ENCODE results near the gene BMP7.
A peak's percentile ranks its signal among the peaks of the same experiment; 100 is the strongest.

Gene BMP7

GRCh38 chr20:57187068-57187634 is 79.3 kb downstream of the BMP7 start:
- no peak for DNase-seq

GRCh38 chr20:57186192-57186591 is 80.2 kb downstream of the BMP7 start:
- no peak for DNase-seq

- no peak for DNase-seq
These were observed 81.2 kb downstream of the BMP7 start for GRCh38 chr20:57185188-57185743.

GRCh38 chr20:57183457-57184009 is 82.9 kb downstream of the BMP7 start:
- no peak for DNase-seq

GRCh38 chr20:57181639-57182038 is 84.8 kb downstream of the BMP7 start:
- DNase-seq, result no peak

- DNase-seq, result no peak
These were observed 85.5 kb downstream of the BMP7 start for GRCh38 chr20:57180954-57181353.

GRCh38 chr20:57180387-57180786 is 86.1 kb downstream of the BMP7 start:
- DNase-seq, result no peak

GRCh38 chr20:57179265-57179664 is 87.2 kb downstream of the BMP7 start:
- no peak for DNase-seq

GRCh38 chr20:57178582-57179111 is 87.8 kb downstream of the BMP7 start:
- no peak for DNase-seq

- no peak for DNase-seq
These were observed 88.7 kb downstream of the BMP7 start for GRCh38 chr20:57177636-57178280.

GRCh38 chr20:57176842-57177241 is 89.6 kb downstream of the BMP7 start:
- no peak for DNase-seq

GRCh38 chr20:57175397-57176010 is 90.9 kb downstream of the BMP7 start:
- peak; percentile 4 for DNase-seq

- no peak for DNase-seq
These were observed 91.7 kb downstream of the BMP7 start for GRCh38 chr20:57174737-57175136.

- no peak for DNase-seq
These were observed 92.5 kb downstream of the BMP7 start for GRCh38 chr20:57173986-57174385.

GRCh38 chr20:57173041-57173440 is 93.4 kb downstream of the BMP7 start:
- DNase-seq, result no peak

- no peak for DNase-seq
These were observed 96.1 kb downstream of the BMP7 start for GRCh38 chr20:57170343-57170742.

GRCh38 chr20:57169162-57169561 is 97.3 kb downstream of the BMP7 start:
- no peak for DNase-seq

- no peak for DNase-seq
These were observed 98.3 kb downstream of the BMP7 start for GRCh38 chr20:57167971-57168701.

- DNase-seq, result no peak
These were observed 99.2 kb downstream of the BMP7 start for GRCh38 chr20:57167292-57167655.

- no peak for DNase-seq
These were observed 99.7 kb downstream of the BMP7 start for GRCh38 chr20:57166568-57167291.

GRCh38 chr20:57165427-57166004 is 100.9 kb downstream of the BMP7 start:
- no peak for DNase-seq

GRCh38 chr20:57164872-57165271 is 101.6 kb downstream of the BMP7 start:
- no peak for DNase-seq

Data from activated CD4-positive, alpha-beta T cell treated with anti-CD3 and anti-CD28 coated beads for 48 hours (primary cell).